Suprapubic skin (tissue), 4 donors: ENCODE results near the gene PNLIPRP1. TPM values are rescaled to one million over a fixed set of nuclear protein-coding genes. Genes with fewer than 3 reads are reported as not detected.

ENCODE experiments used
- DNase-seq, 2 donors: peaks; one replicate each; pipeline ENCODE4 v3.0.0-alpha.2; 2019; ENCODE audit warnings: low spot score in 2 of 2
- H3K27ac ChIP-seq: fragments of 200-600 bp; sonication (generic); one replicate; pipeline ENCODE4 v1.5.1; 2019
- H3K27me3 ChIP-seq: fragments of 200-600 bp; sonication (generic); one replicate; pipeline ENCODE4 v1.5.1; 2019
- H3K36me3 ChIP-seq: fragments of 200-600 bp; sonication (generic); one replicate; pipeline ENCODE4 v1.5.1; 2019
- H3K4me1 ChIP-seq: fragments of 200-600 bp; sonication (generic); one replicate; pipeline ENCODE4 v1.5.1; 2019
- H3K4me3 ChIP-seq: fragments of 200-600 bp; sonication (generic); one replicate; pipeline ENCODE4 v1.5.1; 2019; ENCODE audit warnings: mild to moderate bottlenecking
- H3K9me3 ChIP-seq: fragments of 200-600 bp; sonication (generic); one replicate; pipeline ENCODE4 v1.5.1; 2019
- CTCF ChIP-seq, 2 donors: fragments of 200-600 bp in 1 of 2; fragments of 450-650 bp in 1 of 2; sonication (generic) in 1 of 2; IDR thresholded peaks; one replicate each; pipeline ENCODE4 v1.5.1; 2016 to 2019; ENCODE audit warnings: antibody characterized with exemption in 2 of 2, mild to moderate bottlenecking in 1 of 2, moderate library complexity in 1 of 2
- EP300 ChIP-seq: sonication (generic); formaldehyde crosslinking; IDR thresholded peaks from one replicate; pipeline ENCODE4 v1.6.1; 2017; ENCODE audit warnings: antibody characterized with exemption
- POLR2A ChIP-seq, 2 donors: fragments of 450-650 bp; IDR thresholded peaks; one replicate each; pipeline ENCODE4 v1.6.1; 2017; ENCODE audit warnings: antibody characterized with exemption in 2 of 2, mild to moderate bottlenecking in 2 of 2, moderate library complexity in 2 of 2
- POLR2AphosphoS5 ChIP-seq, 3 donors: sonication (generic); formaldehyde crosslinking; IDR thresholded peaks; one replicate each; pipeline ENCODE4 v1.6.1; 2017; ENCODE audit warnings: antibody characterized with exemption in 3 of 3
- WGBS: methylation state at CpG from one replicate; pipeline ENCODE4 v1.1.5; 2018; 5-methylcytosine and 5-hydroxymethylcytosine counted together
- total RNA-seq, 4 donors: library from RNA; depleted of rRNA; stranded (reverse); fragments of >200 nt; gene quantifications; one replicate each; pipeline ENCODE4 v1.1.0, GENCODE V29; 2016

Gene PNLIPRP1
- total RNA-seq, 4 donors from 2014 or later: not detected

DNA sequence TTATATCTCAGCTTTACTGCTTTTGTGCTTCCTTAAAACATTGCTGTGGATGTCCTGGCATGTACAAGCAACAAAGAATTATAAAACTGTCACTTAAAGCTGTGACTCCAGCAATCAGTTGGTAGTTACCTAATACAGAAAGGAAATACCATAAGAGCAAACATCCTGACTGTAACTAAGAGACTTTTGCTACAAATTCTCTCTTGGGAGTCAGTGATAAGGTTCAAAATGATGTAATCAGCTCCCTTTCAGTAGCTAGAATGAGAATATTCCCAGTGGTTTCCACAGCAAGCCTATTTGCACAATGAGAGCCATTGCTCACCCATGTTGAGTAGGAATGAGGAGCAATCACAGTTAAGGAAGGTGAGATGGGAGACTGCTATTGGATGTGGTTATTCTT is 7.6 kb downstream of the PNLIPRP1 start:
- H3K27ac ChIP-seq: no peak overlapping the region
- no peaks in the 10 kb centered on the region for H3K36me3 ChIP-seq
- peaks cover 5% of the 10 kb centered on the region for H3K27me3 ChIP-seq
- H3K9me3 ChIP-seq: no peaks in the 10 kb centered on the region
- no peaks in the 10 kb centered on the region for H3K4me1 ChIP-seq
- DNase-seq: no peak
- TF ChIP-seq POLR2A (IDR thresholded peaks at IDR 0.05): no peak
- TF ChIP-seq CTCF (IDR thresholded peaks at IDR 0.05): no peak
- H3K4me3 ChIP-seq: no peak overlapping the region

- H3K9me3 ChIP-seq: no peaks in the 10 kb centered on the region
- no peaks in the 10 kb centered on the region for H3K36me3 ChIP-seq
- peaks cover 5% of the 10 kb centered on the region for H3K27me3 ChIP-seq
- no peak overlapping the region for H3K27ac ChIP-seq
- WGBS: 50% methylated on average over 5 of the region's 5 CpGs
- TF ChIP-seq POLR2AphosphoS5 (IDR thresholded peaks at IDR 0.05) (no peak), CTCF (IDR thresholded peaks at IDR 0.05) (no peak), EP300 (no peak), POLR2A (IDR thresholded peaks at IDR 0.05) (no peak)
- H3K4me1 ChIP-seq: no peaks in the 10 kb centered on the region
- no peak overlapping the region for H3K4me3 ChIP-seq
- peak in 1 of 2 donors; percentile 8 for DNase-seq
Measured at GRCh38 chr10:116599991-116600390, 9.2 kb downstream of the PNLIPRP1 start.

GRCh38 chr10:116602648-116603400 is 12.1 kb downstream of the PNLIPRP1 start:
- TF ChIP-seq POLR2A (IDR thresholded peaks at IDR 0.05): no peak
- TF ChIP-seq CTCF (IDR thresholded peaks at IDR 0.05): no peak
- TF ChIP-seq EP300: no peak
- no peak for TF ChIP-seq POLR2AphosphoS5 (IDR thresholded peaks at IDR 0.05)
- peak in 1 of 2 donors; percentile 60 for DNase-seq
- Histone ChIP-seq H3K27me3 (peaks cover 5% of the 10 kb centered on the region), H3K27ac (no peak overlapping the region), H3K36me3 (no peaks in the 10 kb centered on the region), H3K9me3 (no peaks in the 10 kb centered on the region), H3K4me1 (no peaks in the 10 kb centered on the region), H3K4me3 (no peak overlapping the region)
- 73% methylated on average over 10 of the region's 10 CpGs for WGBS

GRCh38 chr10:116606061-116606483 is 15.3 kb downstream of the PNLIPRP1 start:
- Histone ChIP-seq H3K27me3 (peaks cover 28% of the 10 kb centered on the region), H3K27ac (no peak overlapping the region), H3K36me3 (no peaks in the 10 kb centered on the region), H3K4me1 (peaks cover 4% of the 10 kb centered on the region), H3K9me3 (no peaks in the 10 kb centered on the region), H3K4me3 (no peak overlapping the region)
- WGBS: 48% methylated on average over 6 of the region's 8 CpGs
- TF ChIP-seq EP300: no peak
- TF ChIP-seq POLR2A (IDR thresholded peaks at IDR 0.05): no peak
- no peak for TF ChIP-seq POLR2AphosphoS5 (IDR thresholded peaks at IDR 0.05)
- no peak for TF ChIP-seq CTCF (IDR thresholded peaks at IDR 0.05)
- DNase-seq: no peak

GRCh38 chr10:116607336-116607735 is 16.6 kb downstream of the PNLIPRP1 start:
- whole genome bisulfite sequencing: 81% methylated on average over 6 of the region's 6 CpGs
- Histone ChIP-seq H3K4me3 (no peak overlapping the region), H3K27me3 (peaks cover 28% of the 10 kb centered on the region), H3K4me1 (peaks cover 4% of the 10 kb centered on the region), H3K36me3 (no peaks in the 10 kb centered on the region), H3K9me3 (no peaks in the 10 kb centered on the region), H3K27ac (no peak overlapping the region)
- no peak for TF ChIP-seq POLR2A (IDR thresholded peaks at IDR 0.05)
- TF ChIP-seq EP300: no peak
- no peak for TF ChIP-seq POLR2AphosphoS5 (IDR thresholded peaks at IDR 0.05)
- TF ChIP-seq CTCF (IDR thresholded peaks at IDR 0.05): no peak
- no peak for DNase-seq
